HG02938 (cell line): ENCODE measurements around the gene TSPAN13.
"Not testable (repeated sequence)": the region's sequence is repeated elsewhere in the genome, so short reads cannot be mapped to it uniquely, and the experiment has no call there.

Experiments
- ATAC-seq: cut with Tn5 transposase; IDR thresholded peaks from one replicate; pipeline ENCODE4 v1.9.1; 2021; ENCODE audit warnings: mild to moderate bottlenecking, moderate library complexity; ENCODE audit not compliant: unreplicated experiment

The TSPAN13 gene

GRCh38 chr7:16740623-16740953, 13.0 kb upstream of the TSPAN13 start:
- no peak for ATAC-seq

GRCh38 chr7:16740996-16741395, 12.6 kb upstream of the TSPAN13 start:
- ATAC-seq = no peak

- ATAC-seq = no peak
These were observed 11.9 kb upstream of the TSPAN13 start for GRCh38 chr7:16741676-16742075.

- no peak for ATAC-seq
These were observed 11.0 kb upstream of the TSPAN13 start for GRCh38 chr7:16742547-16742946.

GRCh38 chr7:16743236-16743635, 10.3 kb upstream of the TSPAN13 start:
- no peak for ATAC-seq

- ATAC-seq = no peak
These were observed 8.9 kb upstream of the TSPAN13 start for GRCh38 chr7:16744518-16745250.

GRCh38 chr7:16745645-16746044, 7.9 kb upstream of the TSPAN13 start:
- ATAC-seq = no peak

GRCh38 chr7:16747102-16747501, 6.5 kb upstream of the TSPAN13 start:
- no peak for ATAC-seq

- peak; percentile 27 for ATAC-seq
These were observed 639 bp downstream of the TSPAN13 start for GRCh38 chr7:16753932-16754855.

GRCh38 chr7:16754856-16755317, 1.3 kb downstream of the TSPAN13 start:
- no peak for ATAC-seq

GRCh38 chr7:16755397-16755796, 1.8 kb downstream of the TSPAN13 start:
- ATAC-seq = no peak

GRCh38 chr7:16758036-16758435, 4.5 kb downstream of the TSPAN13 start:
- ATAC-seq = no peak

- ATAC-seq = no peak
These were observed 5.4 kb downstream of the TSPAN13 start for GRCh38 chr7:16758631-16759611.

- ATAC-seq = no peak
These were observed 6.3 kb downstream of the TSPAN13 start for GRCh38 chr7:16759840-16760239.

- no peak for ATAC-seq
These were observed 8.6 kb downstream of the TSPAN13 start for GRCh38 chr7:16762177-16762576.

GRCh38 chr7:16764942-16765341, 11.4 kb downstream of the TSPAN13 start:
- no peak for ATAC-seq

- ATAC-seq = no peak
These were observed 11.9 kb downstream of the TSPAN13 start for GRCh38 chr7:16765436-16765859.

GRCh38 chr7:16769994-16770393, 16.4 kb downstream of the TSPAN13 start:
- not testable (repeated sequence) for ATAC-seq

- ATAC-seq = no peak
These were observed 17.2 kb downstream of the TSPAN13 start for GRCh38 chr7:16770657-16771329.

- no peak for ATAC-seq
These were observed 19.8 kb downstream of the TSPAN13 start for GRCh38 chr7:16773326-16773725.
